ENCODE results near the gene GNL1.

Gene GNL1

GRCh38 chr6:30556066-30556905, at the start of gene GNL1:
GNL1 (minus strand) TSS chr6:30556489; CDS start chr6:30556203, 286 bp downstream.
- Histone ChIP-seq H3K9me3 (ENCODE audit: insufficient read depth, low read length) (no peaks in the 10 kb centered on the region), H2AFZ (ENCODE audit: low read depth, low read length, severe bottlenecking) (peak within 1 kb of the TSS; percentile 82), H3K79me2 (ENCODE audit: insufficient read depth, low read length) (peaks cover 48% of the 10 kb centered on the region), H3K27ac (ENCODE audit: low read depth, low read length) (peak within 1 kb of the TSS; percentile 82), H4K20me1 (ENCODE audit: low read depth, low read length) (peaks cover 3% of the 10 kb centered on the region; the same call in 1 of the 2 replicates), H3K4me3 (ENCODE audit: insufficient read depth, low read length, poor library complexity, severe bottlenecking) (peak within 1 kb of the TSS; percentile 81), H3K36me3 (ENCODE audit: low read length) (peaks cover 17% of the 10 kb centered on the region; the same call in 1 of the 2 replicates), H3K9ac (ENCODE audit: low read length) (peak within 1 kb of the TSS; percentile 79), H3K27me3 (ENCODE audit: low read length) (no peaks in the 10 kb centered on the region), H3F3A (ENCODE audit: insufficient read depth) (peaks cover 13% of the 10 kb centered on the region; the same call in 1 of the 2 replicates), H3K4me2 (ENCODE audit: low read depth, low read length, poor library complexity, severe bottlenecking) (peak within 1 kb of the TSS; percentile 69), H3K9me2 (replicated peaks; ENCODE audit: insufficient read depth, low read length) (no peaks in the 10 kb centered on the region)
- TF ChIP-seq EZH2phosphoT487 (conservative IDR thresholded peaks at IDR 0.05; ENCODE audit: low read length) (no peak), CTCF (IDR thresholded peaks at IDR 0.05; ENCODE audit: insufficient read depth, low read length, poor library complexity, severe bottlenecking) (no peak)

- Histone ChIP-seq H3K4me2 (ENCODE audit: low read depth, low read length, poor library complexity, severe bottlenecking) (no peak overlapping the region), H3K27me3 (ENCODE audit: low read length) (no peaks in the 10 kb centered on the region), H3K36me3 (ENCODE audit: low read length) (peaks cover 57% of the 10 kb centered on the region), H2AFZ (ENCODE audit: low read depth, low read length, severe bottlenecking) (no peak overlapping the region), H3K27ac (ENCODE audit: low read depth, low read length) (no peak overlapping the region), H3K9me2 (replicated peaks; ENCODE audit: insufficient read depth, low read length) (no peaks in the 10 kb centered on the region), H3K4me3 (ENCODE audit: insufficient read depth, low read length, poor library complexity, severe bottlenecking) (no peak overlapping the region), H3F3A (ENCODE audit: insufficient read depth) (peaks cover 29% of the 10 kb centered on the region), H4K20me1 (ENCODE audit: low read depth, low read length) (no peaks in the 10 kb centered on the region), H3K79me2 (ENCODE audit: insufficient read depth, low read length) (no peaks in the 10 kb centered on the region), H3K9ac (ENCODE audit: low read length) (no peak overlapping the region), H3K9me3 (ENCODE audit: insufficient read depth, low read length) (no peaks in the 10 kb centered on the region)
- TF ChIP-seq CTCF (IDR thresholded peaks at IDR 0.05; ENCODE audit: insufficient read depth, low read length, poor library complexity, severe bottlenecking) (no peak), EZH2phosphoT487 (conservative IDR thresholded peaks at IDR 0.05; ENCODE audit: low read length) (no peak)
Measured at GRCh38 chr6:30603961-30604360, 47.7 kb upstream of the GNL1 start.

- Histone ChIP-seq H3K79me2 (ENCODE audit: insufficient read depth, low read length) (no peaks in the 10 kb centered on the region), H4K20me1 (ENCODE audit: low read depth, low read length) (no peaks in the 10 kb centered on the region), H3K36me3 (ENCODE audit: low read length) (peaks cover 48% of the 10 kb centered on the region), H3K9me3 (ENCODE audit: insufficient read depth, low read length) (no peaks in the 10 kb centered on the region), H2AFZ (ENCODE audit: low read depth, low read length, severe bottlenecking) (no peak overlapping the region), H3K4me2 (ENCODE audit: low read depth, low read length, poor library complexity, severe bottlenecking) (no peak overlapping the region), H3K27me3 (ENCODE audit: low read length) (no peaks in the 10 kb centered on the region), H3K9ac (ENCODE audit: low read length) (no peak overlapping the region), H3K27ac (ENCODE audit: low read depth, low read length) (no peak overlapping the region), H3K9me2 (replicated peaks; ENCODE audit: insufficient read depth, low read length) (no peaks in the 10 kb centered on the region), H3F3A (ENCODE audit: insufficient read depth) (peaks cover 29% of the 10 kb centered on the region), H3K4me3 (ENCODE audit: insufficient read depth, low read length, poor library complexity, severe bottlenecking) (no peak overlapping the region)
- TF ChIP-seq EZH2phosphoT487 (conservative IDR thresholded peaks at IDR 0.05; ENCODE audit: low read length) (no peak), CTCF (IDR thresholded peaks at IDR 0.05; ENCODE audit: insufficient read depth, low read length, poor library complexity, severe bottlenecking) (no peak)
Measured at GRCh38 chr6:30601815-30602641, 45.7 kb upstream of the GNL1 start.

All from SU-DHL-6 (cell line).